ENCODE data around the gene SHISA6.

SHISA6 gene

DNA sequence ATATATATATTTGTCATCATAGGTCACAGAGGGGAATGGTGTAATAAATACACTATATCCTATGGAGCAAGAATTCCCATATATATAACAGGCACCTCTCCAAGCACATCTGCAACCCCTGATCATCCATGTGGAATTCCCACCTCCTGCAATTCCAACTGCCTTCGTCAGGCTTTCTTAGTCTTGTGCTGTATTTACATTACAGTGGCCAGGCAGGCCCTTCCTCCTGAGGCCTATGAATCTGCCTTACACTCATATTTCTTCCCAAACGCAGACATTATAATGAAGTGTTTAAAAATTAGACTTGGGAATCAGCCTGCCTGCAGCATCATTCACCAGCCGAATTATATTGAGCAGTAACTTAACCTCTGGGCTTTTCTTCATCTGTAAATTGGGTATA lies 338.0 kb downstream of the SHISA6 start:
- Histone ChIP-seq H3K9ac (ENCODE audit: low read depth, low read length) (no peak overlapping the region), H3K9me3 (ENCODE audit: control insufficient read depth, insufficient read depth, low read length) (no peaks in the 10 kb centered on the region), H3K36me3 (ENCODE audit: insufficient read depth, low read length) (no peaks in the 10 kb centered on the region), H3K4me1 (ENCODE audit: insufficient read depth, low read length) (no peaks in the 10 kb centered on the region)

DNA sequence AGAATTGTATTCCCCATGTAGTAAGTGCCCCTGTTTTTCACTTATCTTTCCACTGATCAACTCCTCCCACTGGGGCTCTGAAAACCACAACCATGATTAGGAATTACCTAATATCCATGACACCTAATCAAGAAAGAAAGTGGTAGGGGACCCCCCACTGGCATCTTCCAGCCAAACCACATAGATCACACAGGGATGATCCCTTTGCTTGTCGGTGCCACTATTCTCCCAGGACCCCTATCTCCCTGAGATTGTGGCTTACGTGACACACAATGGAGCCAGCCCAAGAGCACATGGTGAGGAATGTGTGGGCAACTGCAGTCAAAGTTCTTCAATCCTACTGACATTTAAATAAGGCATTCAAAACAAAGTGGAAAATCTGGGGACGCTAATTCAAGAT lies 339.7 kb downstream of the SHISA6 start:
- Histone ChIP-seq H3K36me3 (ENCODE audit: insufficient read depth, low read length) (no peaks in the 10 kb centered on the region), H3K9ac (ENCODE audit: low read depth, low read length) (no peak overlapping the region), H3K9me3 (ENCODE audit: control insufficient read depth, insufficient read depth, low read length) (no peaks in the 10 kb centered on the region), H3K4me1 (ENCODE audit: insufficient read depth, low read length) (no peaks in the 10 kb centered on the region)

DNA sequence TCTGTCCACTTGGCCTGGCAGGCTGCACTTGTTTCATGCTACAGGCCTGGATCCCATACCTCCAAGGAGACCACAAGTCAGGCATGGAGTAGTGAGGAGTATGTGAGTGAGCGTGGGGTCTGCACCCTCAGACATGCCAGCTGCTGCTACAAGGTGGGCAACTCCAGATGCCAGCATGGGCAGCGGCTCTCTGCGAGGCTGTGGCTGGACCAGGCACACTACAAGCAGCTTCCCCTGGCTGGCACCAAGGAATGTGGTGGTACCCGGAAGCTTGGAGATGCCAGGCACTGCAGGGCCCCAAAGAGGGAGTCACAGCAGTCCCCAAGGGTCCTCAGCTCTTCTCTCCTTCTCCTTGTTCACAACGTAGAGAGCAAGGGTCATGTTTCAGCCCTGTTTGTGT lies 341.2 kb downstream of the SHISA6 start:
- H3K4me1 ChIP-seq (ENCODE audit: insufficient read depth, low read length): no peaks in the 10 kb centered on the region
- no peaks in the 10 kb centered on the region for H3K36me3 ChIP-seq (ENCODE audit: insufficient read depth, low read length)
- no peak overlapping the region for H3K9ac ChIP-seq (ENCODE audit: low read depth, low read length)
- no peaks in the 10 kb centered on the region for H3K9me3 ChIP-seq (ENCODE audit: control insufficient read depth, insufficient read depth, low read length)

DNA sequence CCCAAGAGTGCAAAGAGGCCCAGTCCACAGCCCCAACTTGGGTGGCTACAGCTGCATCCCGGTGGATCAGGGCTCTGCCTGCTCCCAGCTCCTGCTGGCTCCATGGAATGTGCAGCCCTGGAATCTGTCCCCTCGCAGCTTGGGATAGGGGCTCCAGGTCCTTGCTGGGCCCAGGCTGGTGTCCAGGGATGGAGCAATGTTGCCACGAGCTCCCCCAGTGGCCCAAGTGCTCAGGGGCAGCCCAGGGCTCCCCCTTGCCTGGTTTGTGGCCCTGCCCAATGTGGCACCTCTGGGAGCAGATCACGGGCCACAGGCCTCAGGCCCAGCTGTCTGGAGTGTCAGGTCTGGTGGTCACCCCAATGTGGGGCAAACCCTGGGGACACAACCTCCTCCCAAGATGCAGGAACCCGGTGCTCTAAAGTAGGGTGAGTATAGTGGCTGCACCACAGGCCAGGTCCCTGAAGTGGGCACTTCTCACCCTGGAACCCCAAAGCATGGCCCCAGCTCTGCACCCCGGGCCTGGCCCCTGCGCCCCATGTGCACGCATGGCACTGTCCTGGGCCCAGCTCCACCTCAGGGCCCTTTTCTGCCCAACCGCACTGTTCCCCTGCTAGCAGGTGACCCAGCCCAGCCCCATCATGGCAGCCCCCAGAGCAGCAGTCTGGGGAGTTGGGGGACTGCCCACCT lies 342.4 kb downstream of the SHISA6 start:
- no peaks in the 10 kb centered on the region for H3K36me3 ChIP-seq (ENCODE audit: insufficient read depth, low read length)
- no peaks in the 10 kb centered on the region for H3K9me3 ChIP-seq (ENCODE audit: control insufficient read depth, insufficient read depth, low read length)
- H3K4me1 ChIP-seq (ENCODE audit: insufficient read depth, low read length): no peaks in the 10 kb centered on the region
- H3K9ac ChIP-seq (ENCODE audit: low read depth, low read length): no peak overlapping the region

DNA sequence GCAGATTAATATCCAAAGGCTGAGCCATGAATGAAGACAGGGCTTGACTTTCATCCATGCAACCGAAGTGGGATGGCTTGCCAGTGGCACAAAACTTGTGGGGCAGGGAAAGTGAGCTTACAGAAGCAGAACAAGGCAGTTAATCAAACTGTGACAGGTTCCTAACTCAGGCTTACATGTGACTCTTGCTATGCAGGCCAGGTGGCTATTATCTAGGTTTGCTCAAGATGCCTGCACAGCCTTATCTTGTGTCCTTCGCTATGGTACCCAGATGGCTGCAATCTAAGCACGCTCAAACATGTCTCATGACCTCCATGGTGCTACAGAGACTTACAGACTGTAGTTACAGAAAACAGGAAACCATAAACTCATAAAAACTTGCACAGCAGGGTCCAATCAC lies 348.7 kb downstream of the SHISA6 start:
- no peak overlapping the region for H3K9ac ChIP-seq (ENCODE audit: low read depth, low read length)
- no peaks in the 10 kb centered on the region for H3K4me1 ChIP-seq (ENCODE audit: insufficient read depth, low read length)
- no peaks in the 10 kb centered on the region for H3K36me3 ChIP-seq (ENCODE audit: insufficient read depth, low read length)
- no peaks in the 10 kb centered on the region for H3K9me3 ChIP-seq (ENCODE audit: control insufficient read depth, insufficient read depth, low read length)

DNA sequence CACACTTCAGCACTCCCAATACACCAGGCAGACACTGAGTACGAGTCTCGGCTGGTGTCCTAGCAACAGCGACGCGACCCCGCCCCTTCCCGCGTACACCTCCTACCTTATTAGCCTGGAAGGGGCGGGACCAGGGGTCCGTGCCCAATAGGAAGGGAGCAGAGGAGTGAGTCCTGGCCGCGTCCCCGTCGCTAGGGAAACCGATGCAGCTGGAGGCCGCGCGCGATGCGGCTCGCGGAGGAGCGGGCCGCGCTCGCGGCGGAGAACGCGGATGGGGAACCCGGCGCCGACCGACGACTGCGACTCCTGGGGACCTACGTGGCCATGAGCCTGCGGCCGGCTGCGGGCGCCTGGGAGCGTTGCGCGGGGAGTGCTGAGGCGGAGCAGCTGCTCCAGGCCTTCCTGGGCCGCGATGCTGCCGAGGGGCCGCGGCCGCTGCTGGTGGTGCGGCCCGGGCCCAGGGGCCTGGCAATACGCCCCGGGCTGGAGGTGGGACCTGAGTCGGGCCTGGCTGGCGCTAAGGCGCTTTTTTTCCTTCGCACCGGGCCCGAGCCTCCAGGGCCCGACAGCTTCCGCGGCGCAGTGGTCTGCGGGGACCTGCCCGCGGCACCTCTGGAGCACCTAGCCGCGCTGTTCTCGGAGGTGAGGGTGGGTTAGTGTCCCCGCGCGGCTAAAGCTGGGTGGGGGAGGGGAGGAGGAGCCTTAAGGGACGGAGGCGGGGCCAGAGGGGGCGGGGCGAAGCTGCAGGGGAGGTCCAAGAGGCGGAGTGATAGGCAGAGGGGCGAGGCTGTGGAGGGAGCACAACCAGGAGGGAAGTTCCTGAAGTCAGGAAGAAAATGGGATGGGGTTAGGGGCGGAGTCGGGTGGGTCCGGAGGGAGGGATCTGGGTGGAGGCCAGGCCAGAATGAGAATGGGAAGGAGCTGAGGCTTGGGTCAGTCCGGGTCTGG lies 357.5 kb downstream of the SHISA6 start, which contains the start of gene DNAH9:
Gene DNAH9, plus strand, starts transcription at position 197 of the 948 bp plus-strand sequence. Its CDS starts 29 bp downstream, at position 226.
- Histone ChIP-seq H3K36me3 (ENCODE audit: insufficient read depth, low read length) (no peaks in the 10 kb centered on the region), H3K9me3 (ENCODE audit: control insufficient read depth, insufficient read depth, low read length) (no peaks in the 10 kb centered on the region), H3K4me1 (ENCODE audit: insufficient read depth, low read length) (no peaks in the 10 kb centered on the region), H3K9ac (ENCODE audit: low read depth, low read length) (peak within 1 kb of the TSS; percentile 69; the same call in 1 of the 2 replicates)

DNA sequence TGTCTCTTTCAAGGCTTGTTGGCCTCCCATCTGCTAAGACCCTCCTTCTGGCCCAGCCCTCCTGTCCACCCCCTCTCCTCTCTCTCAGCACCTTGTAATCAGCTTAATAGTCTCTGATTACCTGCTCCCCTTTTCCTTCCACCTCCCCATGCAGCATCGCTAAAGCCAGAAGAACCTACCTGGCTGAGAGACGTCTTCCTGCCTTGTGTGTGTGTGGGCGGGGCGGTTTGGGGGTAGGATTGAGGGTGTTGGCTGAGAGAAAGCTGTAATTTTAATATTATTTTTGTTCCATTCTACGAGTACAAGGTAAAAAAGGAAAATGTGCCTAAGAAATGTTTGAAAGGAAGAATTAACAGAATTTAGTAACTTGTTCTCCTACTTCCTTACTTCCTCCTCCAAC lies 360.6 kb downstream of the SHISA6 start:
- no peak overlapping the region for H3K9ac ChIP-seq (ENCODE audit: low read depth, low read length)
- no peaks in the 10 kb centered on the region for H3K36me3 ChIP-seq (ENCODE audit: insufficient read depth, low read length)
- H3K4me1 ChIP-seq (ENCODE audit: insufficient read depth, low read length): no peaks in the 10 kb centered on the region
- no peaks in the 10 kb centered on the region for H3K9me3 ChIP-seq (ENCODE audit: control insufficient read depth, insufficient read depth, low read length)

DNA sequence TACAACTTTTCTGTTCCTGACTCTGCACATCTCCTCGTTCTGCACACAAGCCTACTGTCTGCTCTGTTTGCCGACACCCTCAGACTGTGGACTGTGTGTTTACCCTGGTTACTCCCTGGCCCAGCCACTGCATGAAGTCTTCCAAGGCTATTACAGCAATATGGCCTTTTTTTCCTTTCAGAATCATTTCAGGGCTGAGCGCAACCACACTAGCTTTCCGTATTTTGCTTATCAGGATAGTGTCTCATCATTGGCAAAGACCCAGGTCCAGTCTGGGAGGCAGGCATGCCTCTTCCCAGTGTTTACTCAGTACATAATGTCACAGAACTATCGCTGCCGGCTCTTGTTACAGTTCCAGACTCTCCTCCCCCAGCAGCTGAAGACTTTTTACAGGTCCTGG lies 367.4 kb downstream of the SHISA6 start:
- H3K9me3 ChIP-seq (ENCODE audit: control insufficient read depth, insufficient read depth, low read length): no peaks in the 10 kb centered on the region
- no peaks in the 10 kb centered on the region for H3K36me3 ChIP-seq (ENCODE audit: insufficient read depth, low read length)
- H3K4me1 ChIP-seq (ENCODE audit: insufficient read depth, low read length): no peaks in the 10 kb centered on the region
- no peak overlapping the region for H3K9ac ChIP-seq (ENCODE audit: low read depth, low read length)

DNA sequence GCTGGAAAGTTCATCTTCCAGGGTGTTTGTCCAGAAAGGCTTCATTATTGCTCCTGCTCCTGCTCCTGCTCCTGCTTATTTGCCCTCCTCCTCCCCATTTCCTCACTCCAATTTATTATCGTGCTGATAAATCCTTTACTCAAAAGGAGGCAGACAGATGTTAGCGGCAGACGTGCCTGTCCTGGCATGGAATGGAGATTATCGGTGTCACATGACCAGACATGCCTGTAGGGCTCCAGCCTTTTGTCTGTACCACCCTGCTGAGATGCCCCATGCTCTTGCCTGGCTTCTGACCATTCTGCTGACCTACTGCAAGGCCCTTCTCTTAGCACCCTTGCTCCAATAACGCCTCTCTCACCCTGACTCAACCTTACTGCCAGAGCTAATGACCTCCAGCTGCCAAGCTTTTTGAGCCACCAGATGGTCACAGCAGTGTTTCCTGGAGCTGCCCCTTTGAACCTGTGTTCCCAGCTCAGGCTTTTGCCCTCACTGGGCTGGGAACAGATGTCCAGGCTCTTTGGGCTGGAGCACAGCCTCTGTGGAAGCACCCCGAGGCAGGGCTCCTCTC lies 370.1 kb downstream of the SHISA6 start:
- Histone ChIP-seq H3K36me3 (ENCODE audit: insufficient read depth, low read length) (no peaks in the 10 kb centered on the region), H3K9ac (ENCODE audit: low read depth, low read length) (no peak overlapping the region), H3K4me1 (ENCODE audit: insufficient read depth, low read length) (no peaks in the 10 kb centered on the region), H3K9me3 (ENCODE audit: control insufficient read depth, insufficient read depth, low read length) (no peaks in the 10 kb centered on the region)

DNA sequence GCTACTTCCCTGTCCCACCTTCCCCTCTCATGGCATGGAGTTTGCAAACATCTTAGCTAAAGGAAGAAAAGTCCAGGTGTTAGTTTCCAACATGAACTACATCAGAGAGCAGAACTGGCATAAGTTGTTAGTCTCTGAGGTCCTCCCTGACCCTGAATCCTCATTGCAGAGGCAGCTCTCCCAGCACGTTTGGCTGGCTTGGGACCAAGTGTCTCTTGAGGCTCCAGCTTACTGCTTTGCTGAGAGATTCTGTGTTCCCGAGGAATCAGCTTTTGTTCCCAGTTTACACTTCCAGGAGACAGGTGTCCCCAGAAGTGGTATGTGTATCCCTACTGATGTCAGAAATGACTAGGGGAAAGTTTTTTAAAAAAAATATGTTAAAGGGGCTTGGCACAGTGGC lies 371.9 kb downstream of the SHISA6 start:
- Histone ChIP-seq H3K4me1 (ENCODE audit: insufficient read depth, low read length) (no peaks in the 10 kb centered on the region), H3K9me3 (ENCODE audit: control insufficient read depth, insufficient read depth, low read length) (no peaks in the 10 kb centered on the region), H3K36me3 (ENCODE audit: insufficient read depth, low read length) (no peaks in the 10 kb centered on the region), H3K9ac (ENCODE audit: low read depth, low read length) (no peak overlapping the region)
